ENCODE results near the gene GGA2.

- TF ChIP-seq CTCF (IDR thresholded peaks at IDR 0.05) (no peak), POLR2A (IDR thresholded peaks at IDR 0.05) (no peak)
Measured at GRCh38 chr16:23506606-23506994, 3.7 kb downstream of the GGA2 start.
